MM.1S (cell line): ENCODE results near the gene DUOXA2.

Experiments used
- DNase-seq: peaks from one replicate; pipeline ENCODE4 v3.0.0-alpha.2; 2015
- H2AFZ ChIP-seq: fragments of 300-600 bp; sonication (generic); 2 replicates; pipeline ENCODE4 v1.6.0; 2016; ENCODE audit warnings: antibody characterized with exemption, low read length
- H3F3A ChIP-seq: fragments of 300-600 bp; sonication (generic); 2 replicates; pipeline ENCODE4 v1.6.1; 2016; ENCODE audit warnings: mild to moderate bottlenecking, antibody characterized with exemption, low read length, moderate library complexity, mixed read lengths; ENCODE audit not compliant: insufficient read depth
- H3K27ac ChIP-seq: fragments of 300-600 bp; sonication (generic); 2 replicates; pipeline ENCODE4 v1.5.1; 2016; ENCODE audit warnings: mild to moderate bottlenecking, low read length
- H3K27me3 ChIP-seq: fragments of 300-600 bp; sonication (generic); replicated peaks from 2 replicates; pipeline ENCODE4 v1.6.0; 2016; ENCODE audit warnings: low read length; ENCODE audit not compliant: insufficient read depth
- H3K36me3 ChIP-seq: fragments of 300-600 bp; sonication (generic); replicated peaks from 2 replicates; pipeline ENCODE4 v1.6.1; 2016; ENCODE audit warnings: mild to moderate bottlenecking, low read length, mixed read lengths; ENCODE audit not compliant: insufficient read depth
- H3K4me1 ChIP-seq: fragments of 300-600 bp; sonication (generic); 2 replicates; pipeline ENCODE4 v1.6.1; 2016; ENCODE audit warnings: low read length, mixed read lengths
- H3K4me2 ChIP-seq: fragments of 300-600 bp; sonication (generic); 2 replicates; pipeline ENCODE4 v1.6.0; 2016; ENCODE audit warnings: low read depth, low read length
- H3K4me3 ChIP-seq: fragments of 300-600 bp; sonication (generic); 2 replicates; pipeline ENCODE4 v1.5.1; 2016; ENCODE audit warnings: low read length, mixed read lengths
- H3K79me2 ChIP-seq: fragments of 300-600 bp; sonication (generic); 2 replicates; pipeline ENCODE4 v1.6.1; 2016; ENCODE audit warnings: mixed run types, low read length, mixed read lengths
- H3K9ac ChIP-seq: fragments of 300-600 bp; sonication (generic); 2 replicates; pipeline ENCODE4 v1.6.1; 2016; ENCODE audit warnings: low read length, mixed read lengths
- H3K9me2 ChIP-seq: fragments of 300-600 bp; sonication (generic); replicated peaks from 2 replicates; pipeline ENCODE4 v1.6.1; 2016; ENCODE audit warnings: mild to moderate bottlenecking, low read length, mixed read lengths; ENCODE audit not compliant: insufficient read depth
- H3K9me3 ChIP-seq: fragments of 300-600 bp; sonication (generic); replicated peaks from 2 replicates; pipeline ENCODE4 v1.6.1; 2016; ENCODE audit warnings: mild to moderate bottlenecking, low read length, mixed read lengths; ENCODE audit not compliant: insufficient read depth
- H4K20me1 ChIP-seq: fragments of 300-600 bp; sonication (generic); 2 replicates; pipeline ENCODE4 v1.6.1; 2016; ENCODE audit warnings: mild to moderate bottlenecking, low read length, moderate library complexity, mixed read lengths; ENCODE audit not compliant: insufficient read depth
- EZH2 ChIP-seq: fragments of 300-600 bp; sonication (generic); optimal IDR thresholded peaks from 2 replicates; pipeline ENCODE3; 2017; ENCODE audit warnings: low read depth, mild to moderate bottlenecking, antibody characterized with exemption, low read length, mixed read lengths
- EZH2phosphoT487 ChIP-seq: fragments of 300-600 bp; sonication (generic); IDR thresholded peaks from 2 replicates; pipeline ENCODE4 v1.6.1; 2018; ENCODE audit warnings: antibody characterized with exemption, low read length
- TF ChIP-seq, protein P1 (sequence below): fragments of 300-600 bp; sonication (generic); IDR thresholded peaks from 2 replicates; pipeline ENCODE4 v1.5.1; 2016; ENCODE audit warnings: antibody characterized with exemption, low read length, mixed read lengths

The DUOXA2 gene

GRCh38 chr15:45093013-45093412 lies 21.1 kb upstream of the DUOXA2 start:
- Histone ChIP-seq H3K4me2 (no peak overlapping the region), H2AFZ (no peak overlapping the region), H3K27me3 (no peaks in the 10 kb centered on the region), H3K27ac (no peak overlapping the region), H3K9me2 (no peaks in the 10 kb centered on the region), H3K4me1 (no peaks in the 10 kb centered on the region), H3K4me3 (no peak overlapping the region), H3F3A (no peaks in the 10 kb centered on the region), H3K36me3 (no peaks in the 10 kb centered on the region), H4K20me1 (no peaks in the 10 kb centered on the region), H3K9me3 (no peaks in the 10 kb centered on the region), H3K9ac (no peak overlapping the region), H3K79me2 (no peaks in the 10 kb centered on the region)
- TF ChIP-seq EZH2 (no peak), EZH2phosphoT487 (no peak)
- TF ChIP-seq, protein P1, sequence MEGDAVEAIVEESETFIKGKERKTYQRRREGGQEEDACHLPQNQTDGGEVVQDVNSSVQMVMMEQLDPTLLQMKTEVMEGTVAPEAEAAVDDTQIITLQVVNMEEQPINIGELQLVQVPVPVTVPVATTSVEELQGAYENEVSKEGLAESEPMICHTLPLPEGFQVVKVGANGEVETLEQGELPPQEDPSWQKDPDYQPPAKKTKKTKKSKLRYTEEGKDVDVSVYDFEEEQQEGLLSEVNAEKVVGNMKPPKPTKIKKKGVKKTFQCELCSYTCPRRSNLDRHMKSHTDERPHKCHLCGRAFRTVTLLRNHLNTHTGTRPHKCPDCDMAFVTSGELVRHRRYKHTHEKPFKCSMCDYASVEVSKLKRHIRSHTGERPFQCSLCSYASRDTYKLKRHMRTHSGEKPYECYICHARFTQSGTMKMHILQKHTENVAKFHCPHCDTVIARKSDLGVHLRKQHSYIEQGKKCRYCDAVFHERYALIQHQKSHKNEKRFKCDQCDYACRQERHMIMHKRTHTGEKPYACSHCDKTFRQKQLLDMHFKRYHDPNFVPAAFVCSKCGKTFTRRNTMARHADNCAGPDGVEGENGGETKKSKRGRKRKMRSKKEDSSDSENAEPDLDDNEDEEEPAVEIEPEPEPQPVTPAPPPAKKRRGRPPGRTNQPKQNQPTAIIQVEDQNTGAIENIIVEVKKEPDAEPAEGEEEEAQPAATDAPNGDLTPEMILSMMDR = no peak
- no peak for DNase-seq

GRCh38 chr15:45093622-45094357 lies 20.3 kb upstream of the DUOXA2 start:
- no peaks in the 10 kb centered on the region for H3K9me2 ChIP-seq
- H3K9ac ChIP-seq = no peak overlapping the region
- TF ChIP-seq, protein P1 = no peak
- no peak for TF ChIP-seq EZH2
- TF ChIP-seq EZH2phosphoT487 = no peak
- no peak for DNase-seq
- no peak overlapping the region for H3K4me3 ChIP-seq
- no peaks in the 10 kb centered on the region for H3K4me1 ChIP-seq
- no peaks in the 10 kb centered on the region for H3K79me2 ChIP-seq
- H3K27me3 ChIP-seq = no peaks in the 10 kb centered on the region
- no peak overlapping the region for H2AFZ ChIP-seq
- H3F3A ChIP-seq = no peaks in the 10 kb centered on the region
- H4K20me1 ChIP-seq = no peaks in the 10 kb centered on the region
- H3K9me3 ChIP-seq = no peaks in the 10 kb centered on the region
- H3K4me2 ChIP-seq = no peak overlapping the region
- H3K36me3 ChIP-seq = no peaks in the 10 kb centered on the region
- H3K27ac ChIP-seq = no peak overlapping the region

GRCh38 chr15:45094358-45094730 lies 19.8 kb upstream of the DUOXA2 start:
- no peaks in the 10 kb centered on the region for H4K20me1 ChIP-seq
- no peak for DNase-seq
- no peaks in the 10 kb centered on the region for H3K36me3 ChIP-seq
- H3K9me2 ChIP-seq = no peaks in the 10 kb centered on the region
- H3K4me3 ChIP-seq = no peak overlapping the region
- no peak overlapping the region for H3K9ac ChIP-seq
- TF ChIP-seq EZH2 (no peak), EZH2phosphoT487 (no peak)
- TF ChIP-seq, protein P1 = no peak
- no peak overlapping the region for H3K4me2 ChIP-seq
- no peaks in the 10 kb centered on the region for H3K79me2 ChIP-seq
- no peaks in the 10 kb centered on the region for H3K27me3 ChIP-seq
- no peak overlapping the region for H2AFZ ChIP-seq
- H3K4me1 ChIP-seq = no peaks in the 10 kb centered on the region
- H3K27ac ChIP-seq = no peak overlapping the region
- H3K9me3 ChIP-seq = no peaks in the 10 kb centered on the region
- H3F3A ChIP-seq = no peaks in the 10 kb centered on the region
